Endothelial cell of umbilical vein (primary cell): Measurements from ENCODE around the gene STX16.

Experiments
- CTCF ChIP-seq, 2 donors: IDR thresholded peaks; 1 replicate in 1 of 2; 2 replicates in 1 of 2; pipeline ENCODE4 v1.5.1; 2011; ENCODE audit warnings: low read length in 2 of 2, mild to moderate bottlenecking in 2 of 2, moderate library complexity in 2 of 2, control low read depth in 1 of 2, inconsistent platforms in 1 of 2, low read depth in 1 of 2; ENCODE audit not compliant: insufficient read depth in 1 of 2; ENCODE audit errors: extremely low read depth in 1 of 2
- JUN ChIP-seq: IDR thresholded peaks from 2 replicates; pipeline ENCODE4 v1.6.1; 2011; ENCODE audit warnings: borderline replicate concordance, low read depth; ENCODE audit not compliant: insufficient read length, insufficient read depth
- POLR2A ChIP-seq: IDR thresholded peaks from 2 replicates; pipeline ENCODE4 v1.6.1; 2012; ENCODE audit warnings: low read depth, mild to moderate bottlenecking, control low read depth, low read length
- POLR2AphosphoS5 ChIP-seq: IDR thresholded peaks from 2 replicates; pipeline ENCODE4 v1.6.1; 2012; ENCODE audit warnings: low read depth, mild to moderate bottlenecking, control low read depth, low read length, moderate library complexity; ENCODE audit not compliant: insufficient read depth

- TF ChIP-seq JUN (no peak), CTCF (IDR thresholded peaks at IDR 0.05; ENCODE audit: extremely low read depth in 1 of 2, insufficient read depth in 1 of 2, low read depth in 1 of 2, low read length in 2 of 2) (no peak), POLR2A (no peak), POLR2AphosphoS5 (no peak)
These were observed 63.9 kb downstream of the STX16 start for GRCh38 chr20:58714923-58715351.
